ENCODE data around the gene CELF6. TPM values are rescaled to one million over a fixed set of nuclear protein-coding genes. Genes with fewer than 3 reads are reported as not detected.

The CELF6 gene
- total and polyA plus RNA-seq, 4 donors = 0.10 to 0.92 (median 0.44) TPM

DNA sequence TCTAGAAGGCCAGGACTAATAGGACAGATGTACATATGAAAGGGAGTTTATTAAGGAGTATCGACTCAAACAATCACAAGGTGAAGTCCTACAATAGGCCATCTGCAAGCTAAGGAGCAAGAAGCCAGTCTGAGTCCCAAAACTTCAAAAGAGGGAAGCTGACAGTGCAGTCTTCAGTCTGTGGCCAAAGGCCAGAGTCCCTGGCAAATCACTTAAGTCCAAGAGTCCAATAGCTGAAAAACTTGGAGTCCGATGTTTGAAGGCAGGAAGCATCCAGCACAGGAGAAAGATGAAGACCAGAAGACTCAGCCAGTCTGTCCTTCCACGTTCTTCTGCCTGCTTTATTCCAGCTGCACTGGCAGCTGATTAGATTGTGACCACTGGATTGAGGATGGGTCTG is 11.1 kb upstream of the CELF6 start:
- Histone ChIP-seq H3K4me1 (ENCODE audit: control insufficient read depth in 4 of 4, insufficient read depth in 4 of 4, low read length in 3 of 4) (no peaks in the 10 kb centered on the region), H3K27me3 (ENCODE audit: control insufficient read depth in 4 of 4, insufficient read depth in 4 of 4, low read length in 3 of 4) (no peaks in the 10 kb centered on the region), H3K4me3 (ENCODE audit: low read depth in 1 of 3, low read length in 3 of 3) (no peak overlapping the region), H3K36me3 (ENCODE audit: control insufficient read depth in 4 of 4, insufficient read depth in 3 of 4, low read depth in 1 of 4, low read length in 3 of 4) (peaks cover 0 to 6% (median 5%) of the 10 kb centered on the region in 4 donors), H3K9ac (ENCODE audit: low read depth in 1 of 2, low read length in 2 of 2) (no peak overlapping the region), H3K27ac (ENCODE audit: low read depth in 1 of 2, low read length in 2 of 2) (no peak overlapping the region), H3K9me3 (ENCODE audit: control insufficient read depth in 4 of 4, low read length in 3 of 4) (no peaks in the 10 kb centered on the region)
- no peak for TF ChIP-seq HNF4A (conservative IDR thresholded peaks at IDR 0.05)
- TF ChIP-seq, protein P1, sequence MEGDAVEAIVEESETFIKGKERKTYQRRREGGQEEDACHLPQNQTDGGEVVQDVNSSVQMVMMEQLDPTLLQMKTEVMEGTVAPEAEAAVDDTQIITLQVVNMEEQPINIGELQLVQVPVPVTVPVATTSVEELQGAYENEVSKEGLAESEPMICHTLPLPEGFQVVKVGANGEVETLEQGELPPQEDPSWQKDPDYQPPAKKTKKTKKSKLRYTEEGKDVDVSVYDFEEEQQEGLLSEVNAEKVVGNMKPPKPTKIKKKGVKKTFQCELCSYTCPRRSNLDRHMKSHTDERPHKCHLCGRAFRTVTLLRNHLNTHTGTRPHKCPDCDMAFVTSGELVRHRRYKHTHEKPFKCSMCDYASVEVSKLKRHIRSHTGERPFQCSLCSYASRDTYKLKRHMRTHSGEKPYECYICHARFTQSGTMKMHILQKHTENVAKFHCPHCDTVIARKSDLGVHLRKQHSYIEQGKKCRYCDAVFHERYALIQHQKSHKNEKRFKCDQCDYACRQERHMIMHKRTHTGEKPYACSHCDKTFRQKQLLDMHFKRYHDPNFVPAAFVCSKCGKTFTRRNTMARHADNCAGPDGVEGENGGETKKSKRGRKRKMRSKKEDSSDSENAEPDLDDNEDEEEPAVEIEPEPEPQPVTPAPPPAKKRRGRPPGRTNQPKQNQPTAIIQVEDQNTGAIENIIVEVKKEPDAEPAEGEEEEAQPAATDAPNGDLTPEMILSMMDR (IDR thresholded peaks at IDR 0.05; ENCODE audit: low read depth, low read length, missing input control) = no peak
- TF ChIP-seq SP1 (IDR thresholded peaks at IDR 0.05) = no peak
- TF ChIP-seq RXRA (IDR thresholded peaks at IDR 0.05) = no peak
- TF ChIP-seq, protein P2, sequence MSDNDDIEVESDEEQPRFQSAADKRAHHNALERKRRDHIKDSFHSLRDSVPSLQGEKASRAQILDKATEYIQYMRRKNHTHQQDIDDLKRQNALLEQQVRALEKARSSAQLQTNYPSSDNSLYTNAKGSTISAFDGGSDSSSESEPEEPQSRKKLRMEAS (IDR thresholded peaks at IDR 0.05) = no peak
- no peak for TF ChIP-seq JUND (IDR thresholded peaks at IDR 0.05)
- TF ChIP-seq, protein P3, sequence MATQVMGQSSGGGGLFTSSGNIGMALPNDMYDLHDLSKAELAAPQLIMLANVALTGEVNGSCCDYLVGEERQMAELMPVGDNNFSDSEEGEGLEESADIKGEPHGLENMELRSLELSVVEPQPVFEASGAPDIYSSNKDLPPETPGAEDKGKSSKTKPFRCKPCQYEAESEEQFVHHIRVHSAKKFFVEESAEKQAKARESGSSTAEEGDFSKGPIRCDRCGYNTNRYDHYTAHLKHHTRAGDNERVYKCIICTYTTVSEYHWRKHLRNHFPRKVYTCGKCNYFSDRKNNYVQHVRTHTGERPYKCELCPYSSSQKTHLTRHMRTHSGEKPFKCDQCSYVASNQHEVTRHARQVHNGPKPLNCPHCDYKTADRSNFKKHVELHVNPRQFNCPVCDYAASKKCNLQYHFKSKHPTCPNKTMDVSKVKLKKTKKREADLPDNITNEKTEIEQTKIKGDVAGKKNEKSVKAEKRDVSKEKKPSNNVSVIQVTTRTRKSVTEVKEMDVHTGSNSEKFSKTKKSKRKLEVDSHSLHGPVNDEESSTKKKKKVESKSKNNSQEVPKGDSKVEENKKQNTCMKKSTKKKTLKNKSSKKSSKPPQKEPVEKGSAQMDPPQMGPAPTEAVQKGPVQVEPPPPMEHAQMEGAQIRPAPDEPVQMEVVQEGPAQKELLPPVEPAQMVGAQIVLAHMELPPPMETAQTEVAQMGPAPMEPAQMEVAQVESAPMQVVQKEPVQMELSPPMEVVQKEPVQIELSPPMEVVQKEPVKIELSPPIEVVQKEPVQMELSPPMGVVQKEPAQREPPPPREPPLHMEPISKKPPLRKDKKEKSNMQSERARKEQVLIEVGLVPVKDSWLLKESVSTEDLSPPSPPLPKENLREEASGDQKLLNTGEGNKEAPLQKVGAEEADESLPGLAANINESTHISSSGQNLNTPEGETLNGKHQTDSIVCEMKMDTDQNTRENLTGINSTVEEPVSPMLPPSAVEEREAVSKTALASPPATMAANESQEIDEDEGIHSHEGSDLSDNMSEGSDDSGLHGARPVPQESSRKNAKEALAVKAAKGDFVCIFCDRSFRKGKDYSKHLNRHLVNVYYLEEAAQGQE (IDR thresholded peaks at IDR 0.05) = no peak
- no peak for TF ChIP-seq RAD21 (IDR thresholded peaks at IDR 0.05)
- TF ChIP-seq, protein P4, sequence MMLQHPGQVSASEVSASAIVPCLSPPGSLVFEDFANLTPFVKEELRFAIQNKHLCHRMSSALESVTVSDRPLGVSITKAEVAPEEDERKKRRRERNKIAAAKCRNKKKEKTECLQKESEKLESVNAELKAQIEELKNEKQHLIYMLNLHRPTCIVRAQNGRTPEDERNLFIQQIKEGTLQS (IDR thresholded peaks at IDR 0.05) = no peak
- no peak for TF ChIP-seq YY1 (IDR thresholded peaks at IDR 0.05)
- TF ChIP-seq FOXA1 (IDR thresholded peaks at IDR 0.05) = no peak
- 94% methylated on average over 3 of the region's 3 CpGs for WGBS
- no peak for DNase-seq (ENCODE audit: low spot score)

DNA sequence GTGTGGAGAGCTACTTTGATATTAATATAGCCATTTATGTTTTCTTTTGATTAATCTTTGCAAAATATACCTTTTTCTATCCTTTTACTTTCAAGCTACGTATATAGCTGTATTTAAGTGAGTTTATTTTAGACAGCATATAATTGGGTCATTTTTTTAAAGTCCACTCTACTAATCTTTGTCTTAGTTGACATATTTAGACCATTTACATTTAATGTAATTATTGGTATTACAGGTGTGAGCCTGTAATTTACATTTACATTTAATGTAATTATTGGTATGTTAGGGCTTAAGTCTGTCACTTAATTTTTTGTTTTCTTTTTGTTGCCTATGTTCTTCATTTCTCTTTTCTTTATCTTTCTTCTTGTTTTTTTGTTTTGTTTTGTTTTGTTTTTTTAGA is 3.8 kb upstream of the CELF6 start:
- TF ChIP-seq, protein P5, sequence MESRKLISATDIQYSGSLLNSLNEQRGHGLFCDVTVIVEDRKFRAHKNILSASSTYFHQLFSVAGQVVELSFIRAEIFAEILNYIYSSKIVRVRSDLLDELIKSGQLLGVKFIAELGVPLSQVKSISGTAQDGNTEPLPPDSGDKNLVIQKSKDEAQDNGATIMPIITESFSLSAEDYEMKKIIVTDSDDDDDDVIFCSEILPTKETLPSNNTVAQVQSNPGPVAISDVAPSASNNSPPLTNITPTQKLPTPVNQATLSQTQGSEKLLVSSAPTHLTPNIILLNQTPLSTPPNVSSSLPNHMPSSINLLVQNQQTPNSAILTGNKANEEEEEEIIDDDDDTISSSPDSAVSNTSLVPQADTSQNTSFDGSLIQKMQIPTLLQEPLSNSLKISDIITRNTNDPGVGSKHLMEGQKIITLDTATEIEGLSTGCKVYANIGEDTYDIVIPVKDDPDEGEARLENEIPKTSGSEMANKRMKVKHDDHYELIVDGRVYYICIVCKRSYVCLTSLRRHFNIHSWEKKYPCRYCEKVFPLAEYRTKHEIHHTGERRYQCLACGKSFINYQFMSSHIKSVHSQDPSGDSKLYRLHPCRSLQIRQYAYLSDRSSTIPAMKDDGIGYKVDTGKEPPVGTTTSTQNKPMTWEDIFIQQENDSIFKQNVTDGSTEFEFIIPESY (IDR thresholded peaks at IDR 0.05) = no peak
- TF ChIP-seq, protein P1 (IDR thresholded peaks at IDR 0.05; ENCODE audit: low read depth, low read length, missing input control) = no peak
- no peak for TF ChIP-seq RAD21 (IDR thresholded peaks at IDR 0.05)
- no peak for TF ChIP-seq JUND (IDR thresholded peaks at IDR 0.05)
- no peak for TF ChIP-seq TAF1 (conservative IDR thresholded peaks at IDR 0.05)
- Histone ChIP-seq H3K9ac (ENCODE audit: low read depth in 1 of 2, low read length in 2 of 2) (no peak overlapping the region), H3K4me3 (ENCODE audit: low read depth in 1 of 3, low read length in 3 of 3) (no peak overlapping the region), H3K9me3 (ENCODE audit: control insufficient read depth in 4 of 4, low read length in 3 of 4) (no peaks in the 10 kb centered on the region), H3K4me1 (ENCODE audit: control insufficient read depth in 4 of 4, insufficient read depth in 4 of 4, low read length in 3 of 4) (peaks cover 5 to 12% (median 9%) of the 10 kb centered on the region in 4 donors), H3K27me3 (ENCODE audit: control insufficient read depth in 4 of 4, insufficient read depth in 4 of 4, low read length in 3 of 4) (no peaks in the 10 kb centered on the region), H3K27ac (ENCODE audit: low read depth in 1 of 2, low read length in 2 of 2) (no peak overlapping the region), H3K36me3 (ENCODE audit: control insufficient read depth in 4 of 4, insufficient read depth in 3 of 4, low read depth in 1 of 4, low read length in 3 of 4) (peaks cover 0 to 6% (median 3%) of the 10 kb centered on the region in 4 donors)
- DNase-seq (ENCODE audit: low spot score) = no peak
- 100% methylated on average over 1 of the region's 1 CpG for WGBS
